ENCODE measurements around the gene ZNF516.

DNA sequence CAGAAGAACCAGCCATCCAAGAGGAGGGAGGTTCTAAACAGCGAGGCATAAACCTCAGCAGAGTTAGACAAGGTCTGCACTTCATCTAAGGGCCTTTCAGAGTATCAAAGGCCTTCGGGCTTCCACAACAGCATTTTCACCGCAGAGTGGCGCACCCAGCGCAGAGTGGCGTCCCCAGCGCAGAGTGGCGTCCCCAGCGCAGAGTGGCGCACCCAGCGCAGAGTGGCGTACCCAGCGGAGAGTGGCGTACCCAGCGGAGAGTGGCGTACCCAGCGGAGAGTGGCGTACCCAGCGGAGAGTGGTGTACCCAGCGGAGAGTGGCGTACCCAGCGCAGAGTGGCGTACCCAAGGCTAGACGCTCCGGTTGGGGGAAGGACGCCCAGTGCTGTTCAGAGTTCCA is 137.9 kb downstream of the ZNF516 start:
- TF ChIP-seq, protein P1, sequence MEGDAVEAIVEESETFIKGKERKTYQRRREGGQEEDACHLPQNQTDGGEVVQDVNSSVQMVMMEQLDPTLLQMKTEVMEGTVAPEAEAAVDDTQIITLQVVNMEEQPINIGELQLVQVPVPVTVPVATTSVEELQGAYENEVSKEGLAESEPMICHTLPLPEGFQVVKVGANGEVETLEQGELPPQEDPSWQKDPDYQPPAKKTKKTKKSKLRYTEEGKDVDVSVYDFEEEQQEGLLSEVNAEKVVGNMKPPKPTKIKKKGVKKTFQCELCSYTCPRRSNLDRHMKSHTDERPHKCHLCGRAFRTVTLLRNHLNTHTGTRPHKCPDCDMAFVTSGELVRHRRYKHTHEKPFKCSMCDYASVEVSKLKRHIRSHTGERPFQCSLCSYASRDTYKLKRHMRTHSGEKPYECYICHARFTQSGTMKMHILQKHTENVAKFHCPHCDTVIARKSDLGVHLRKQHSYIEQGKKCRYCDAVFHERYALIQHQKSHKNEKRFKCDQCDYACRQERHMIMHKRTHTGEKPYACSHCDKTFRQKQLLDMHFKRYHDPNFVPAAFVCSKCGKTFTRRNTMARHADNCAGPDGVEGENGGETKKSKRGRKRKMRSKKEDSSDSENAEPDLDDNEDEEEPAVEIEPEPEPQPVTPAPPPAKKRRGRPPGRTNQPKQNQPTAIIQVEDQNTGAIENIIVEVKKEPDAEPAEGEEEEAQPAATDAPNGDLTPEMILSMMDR (conservative IDR thresholded peaks at IDR 0.05; ENCODE audit: low read depth, low read length), result no peak
- TF ChIP-seq FOS (IDR thresholded peaks at IDR 0.05; ENCODE audit: low read depth, low read length) (no peak), MXI1 (IDR thresholded peaks at IDR 0.05; ENCODE audit: borderline replicate concordance, low read depth, low read length) (no peak), RFX5 (IDR thresholded peaks at IDR 0.05; ENCODE audit: low read depth, low read length) (no peak), POLR2A (IDR thresholded peaks at IDR 0.05; ENCODE audit: low read depth, low read length) (no peak), RCOR1 (IDR thresholded peaks at IDR 0.05; ENCODE audit: insufficient replicate concordance, low read length) (no peak), NFE2L2 (IDR thresholded peaks at IDR 0.05; ENCODE audit: low read depth, low read length) (no peak), SMC3 (IDR thresholded peaks at IDR 0.05; ENCODE audit: low read depth, low read length) (no peak), ELK1 (IDR thresholded peaks at IDR 0.05; ENCODE audit: borderline replicate concordance, low read depth, low read length) (no peak), MAZ (IDR thresholded peaks at IDR 0.05; ENCODE audit: borderline replicate concordance, low read depth, low read length) (no peak), RAD21 (IDR thresholded peaks at IDR 0.05; ENCODE audit: low read length) (no peak), BHLHE40 (IDR thresholded peaks at IDR 0.05; ENCODE audit: low read depth, low read length) (no peak)
- TF ChIP-seq, protein P2, sequence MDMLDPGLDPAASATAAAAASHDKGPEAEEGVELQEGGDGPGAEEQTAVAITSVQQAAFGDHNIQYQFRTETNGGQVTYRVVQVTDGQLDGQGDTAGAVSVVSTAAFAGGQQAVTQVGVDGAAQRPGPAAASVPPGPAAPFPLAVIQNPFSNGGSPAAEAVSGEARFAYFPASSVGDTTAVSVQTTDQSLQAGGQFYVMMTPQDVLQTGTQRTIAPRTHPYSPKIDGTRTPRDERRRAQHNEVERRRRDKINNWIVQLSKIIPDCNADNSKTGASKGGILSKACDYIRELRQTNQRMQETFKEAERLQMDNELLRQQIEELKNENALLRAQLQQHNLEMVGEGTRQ (IDR thresholded peaks at IDR 0.05; ENCODE audit: low read depth, low read length), result no peak
